H1 (cell line): ENCODE data around the gene GALNTL6. TPM values are rescaled to one million over a fixed set of nuclear protein-coding genes. Genes with fewer than 3 reads are reported as not detected.
A peak's percentile ranks its signal among the peaks of the same experiment; 100 is the strongest.

Source experiments
- ATF3 ChIP-seq: IDR thresholded peaks from 2 replicates; pipeline ENCODE4 v1.6.1; 2011; ENCODE audit warnings: low read depth, mild to moderate bottlenecking, low read length; ENCODE audit not compliant: insufficient read depth
- CBX8 ChIP-seq: fragments of 300-800, 300-1000 bp; sonication (generic); IDR thresholded peaks from 2 replicates; pipeline ENCODE4 v1.7.1; 2016; ENCODE audit warnings: low read depth, low read length, borderline replicate concordance
- CEBPB ChIP-seq: IDR thresholded peaks from 2 replicates; pipeline ENCODE4 v1.6.1; 2012; ENCODE audit warnings: low read depth, low read length
- FOSL1 ChIP-seq: IDR thresholded peaks from 2 replicates; pipeline ENCODE4 v1.6.1; 2011; ENCODE audit warnings: mild to moderate bottlenecking, low read depth, low read length, moderate library complexity; ENCODE audit not compliant: insufficient read depth
- KDM4A ChIP-seq: IDR thresholded peaks from one replicate; pipeline ENCODE4 v1.7.1; 2012; ENCODE audit warnings: low read depth, mild to moderate bottlenecking, moderate library complexity, low read length, inconsistent platforms; ENCODE audit not compliant: severe bottlenecking
- SUZ12 ChIP-seq: fragments of 200-600 bp; sonication (generic); IDR thresholded peaks from 2 replicates; pipeline ENCODE4 v1.6.1; 2012; ENCODE audit warnings: mild to moderate bottlenecking, inconsistent platforms, low read length, moderate library complexity, mixed read lengths
- TCF12 ChIP-seq: IDR thresholded peaks from 2 replicates; pipeline ENCODE4 v1.6.1; 2011; ENCODE audit warnings: low read depth, mild to moderate bottlenecking, low read length
- polyA plus RNA-seq, 7 experiments: library from polyadenylated mRNA; depleted of rRNA in 3 of 7; stranded (reverse) in 5 of 7; unstranded in 2 of 7; fragments of >200 nt in 5 of 7; fragments of 200-250 nt in 2 of 7; gene quantifications; 1 replicate in 5 of 7; 2 replicates in 1 of 7; 4 replicates in 1 of 7; pipeline versions ENCODE4 v1.2.1 to v1.2.3, GENCODE V29; 2011 to 2013; ENCODE audit warnings: missing spikeins in 2 of 7, mixed read lengths in 2 of 7
- total RNA-seq: library from RNA; stranded (reverse); fragmentation: NEBNext Ultra II Directional; extraction: Animal tissue kit (Norgen Biotek cat#: 25700); gene quantifications from 2 replicates; pipeline ENCODE4 v1.2.1, GENCODE V29; 2021

Gene GALNTL6
- total and polyA plus RNA-seq, 2 of the 8 experiments (the other 6 are each of a cell fraction or from before 2014, with no cell fraction given) = 0.03 to 0.32 TPM

- TF ChIP-seq ATF3 (no peak), FOSL1 (no peak), SUZ12 (peak; percentile 71), CEBPB (no peak), TCF12 (no peak), KDM4A (peak; percentile 84), CBX8 (no peak)
Measured at GRCh38 chr4:171813526-171814250, 484 bp downstream of the GALNTL6 start (continued).
